ENCODE data around the gene RMI1.

DNA sequence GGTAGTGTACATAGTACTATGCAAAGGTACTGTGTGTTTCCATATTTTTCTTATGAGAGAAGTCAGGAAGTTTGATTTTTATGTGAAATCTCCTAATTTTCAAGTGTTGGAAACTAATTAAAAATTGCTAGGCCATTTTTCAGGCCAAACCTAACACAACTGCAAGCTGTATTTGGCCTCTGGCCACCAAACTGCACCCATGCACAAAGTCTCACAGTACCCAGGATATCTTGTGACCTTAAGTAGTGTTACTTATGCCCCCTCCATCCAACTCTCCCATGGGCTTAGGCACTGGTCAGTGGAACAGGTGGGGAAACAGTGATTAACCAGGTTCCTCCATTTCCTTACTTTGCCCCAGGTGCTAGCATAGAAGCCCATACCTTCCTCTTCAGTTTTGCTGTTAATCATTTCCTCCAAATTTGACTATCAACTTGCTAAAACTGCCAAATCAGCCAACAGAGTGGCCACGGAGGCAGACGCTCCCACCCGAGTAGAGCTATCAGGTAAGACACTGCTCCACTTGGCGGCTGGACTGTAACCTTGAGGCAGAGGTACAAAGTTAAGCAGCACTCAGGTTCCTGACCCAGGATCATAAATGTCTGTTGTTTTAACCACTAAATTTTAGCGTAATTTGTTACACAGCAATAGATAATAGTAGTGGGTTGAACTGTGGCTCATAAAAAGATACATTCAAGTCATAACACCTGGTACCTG, 39.9 kb upstream of the RMI1 start:
- TF ChIP-seq, protein P1, sequence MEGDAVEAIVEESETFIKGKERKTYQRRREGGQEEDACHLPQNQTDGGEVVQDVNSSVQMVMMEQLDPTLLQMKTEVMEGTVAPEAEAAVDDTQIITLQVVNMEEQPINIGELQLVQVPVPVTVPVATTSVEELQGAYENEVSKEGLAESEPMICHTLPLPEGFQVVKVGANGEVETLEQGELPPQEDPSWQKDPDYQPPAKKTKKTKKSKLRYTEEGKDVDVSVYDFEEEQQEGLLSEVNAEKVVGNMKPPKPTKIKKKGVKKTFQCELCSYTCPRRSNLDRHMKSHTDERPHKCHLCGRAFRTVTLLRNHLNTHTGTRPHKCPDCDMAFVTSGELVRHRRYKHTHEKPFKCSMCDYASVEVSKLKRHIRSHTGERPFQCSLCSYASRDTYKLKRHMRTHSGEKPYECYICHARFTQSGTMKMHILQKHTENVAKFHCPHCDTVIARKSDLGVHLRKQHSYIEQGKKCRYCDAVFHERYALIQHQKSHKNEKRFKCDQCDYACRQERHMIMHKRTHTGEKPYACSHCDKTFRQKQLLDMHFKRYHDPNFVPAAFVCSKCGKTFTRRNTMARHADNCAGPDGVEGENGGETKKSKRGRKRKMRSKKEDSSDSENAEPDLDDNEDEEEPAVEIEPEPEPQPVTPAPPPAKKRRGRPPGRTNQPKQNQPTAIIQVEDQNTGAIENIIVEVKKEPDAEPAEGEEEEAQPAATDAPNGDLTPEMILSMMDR (IDR thresholded peaks at IDR 0.05) = no peak
- TF ChIP-seq POLR2A (IDR thresholded peaks at IDR 0.05; ENCODE audit: low read depth) = no peak
- no peak for TF ChIP-seq EP300 (IDR thresholded peaks at IDR 0.05)
- no peak for TF ChIP-seq POLR2AphosphoS5 (IDR thresholded peaks at IDR 0.05)
